NCI-H526 treated with DMSO at 0.1 percent for 48 hours (cell line): ENCODE data around the gene PDE4D.

Experiments
- DNase-seq: peaks from one replicate; lab custom pipeline; 2025; lab: John Stamatoyannopoulos, UW

PDE4D gene

GRCh38 chr5:59548807-59549357 lies 344.6 kb downstream of the PDE4D start:
- DNase-seq = no peak

DNA sequence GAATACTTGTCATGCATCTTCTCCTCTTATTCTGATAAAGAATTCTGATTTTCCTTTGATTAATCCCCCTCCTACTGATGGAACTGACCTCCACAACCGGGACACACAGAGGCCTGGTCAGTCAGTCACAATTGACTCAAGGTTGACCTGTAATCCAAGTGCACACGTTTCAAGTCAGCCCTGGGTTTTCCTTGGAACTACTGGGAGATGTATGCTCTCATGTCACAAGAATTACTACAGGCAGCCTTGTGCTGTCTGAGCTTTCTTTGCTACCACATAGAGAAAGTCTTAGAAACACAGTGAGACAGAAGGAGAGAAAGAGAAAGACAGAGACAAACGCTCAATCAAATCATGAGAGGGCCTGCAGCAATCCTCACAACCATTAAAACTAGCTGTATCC lies 345.8 kb downstream of the PDE4D start:
- DNase-seq = no peak

GRCh38 chr5:59544573-59544972 lies 349.0 kb downstream of the PDE4D start:
- DNase-seq = no peak

DNA sequence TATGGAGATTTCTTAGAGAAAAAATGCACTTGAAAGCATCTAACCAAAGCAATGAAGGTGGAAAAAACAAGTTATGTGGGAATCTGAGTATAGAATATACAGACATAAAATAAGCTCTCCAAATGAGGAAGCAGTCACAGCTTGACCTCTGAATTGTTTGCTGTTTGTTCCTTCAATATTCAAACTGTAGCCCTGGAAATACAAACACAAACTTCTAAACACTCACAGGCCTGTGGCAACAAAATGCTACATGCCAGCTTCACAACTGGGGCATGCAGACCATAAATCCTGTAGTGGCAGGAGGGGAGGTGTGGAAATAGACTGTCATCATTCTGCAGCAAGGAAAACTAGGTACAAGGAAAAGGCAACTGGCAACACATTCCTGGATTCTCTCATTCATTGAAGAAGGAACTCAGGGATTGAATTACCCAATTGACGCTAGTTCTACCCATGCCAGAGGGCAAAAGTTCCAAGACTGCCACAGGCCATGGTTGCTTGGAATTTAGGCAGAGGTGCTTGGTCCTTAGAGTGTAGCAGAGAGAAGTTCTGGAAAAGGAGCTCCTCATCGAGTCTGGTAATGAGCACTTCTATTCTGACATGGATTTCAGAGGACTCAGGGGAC lies 349.6 kb downstream of the PDE4D start:
- DNase-seq = no peak

- DNase-seq = no peak
These were observed 350.4 kb downstream of the PDE4D start for GRCh38 chr5:59542851-59543820.

DNA sequence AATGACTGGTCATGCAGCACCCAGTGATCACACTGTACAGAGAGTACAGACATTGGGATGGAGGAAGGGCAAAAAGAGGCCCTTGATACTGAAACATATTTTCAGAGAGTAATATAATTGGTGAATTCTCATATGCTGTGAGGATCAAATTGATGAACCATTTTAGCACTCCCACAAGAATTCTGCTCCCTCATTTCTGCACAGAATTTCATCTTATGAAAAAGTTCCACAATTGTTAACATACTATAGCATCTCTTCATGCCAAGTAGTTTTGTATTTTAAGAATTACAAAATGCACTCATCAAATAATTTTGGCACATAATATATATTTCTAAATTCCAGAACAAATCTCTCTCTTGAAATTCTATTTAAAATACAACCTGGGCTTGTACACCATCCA lies 351.2 kb downstream of the PDE4D start:
- DNase-seq = no peak

GRCh38 chr5:59540366-59540765 lies 353.2 kb downstream of the PDE4D start:
- DNase-seq = no peak

- no peak for DNase-seq
These were observed 354.8 kb downstream of the PDE4D start for GRCh38 chr5:59538750-59539121.

DNA sequence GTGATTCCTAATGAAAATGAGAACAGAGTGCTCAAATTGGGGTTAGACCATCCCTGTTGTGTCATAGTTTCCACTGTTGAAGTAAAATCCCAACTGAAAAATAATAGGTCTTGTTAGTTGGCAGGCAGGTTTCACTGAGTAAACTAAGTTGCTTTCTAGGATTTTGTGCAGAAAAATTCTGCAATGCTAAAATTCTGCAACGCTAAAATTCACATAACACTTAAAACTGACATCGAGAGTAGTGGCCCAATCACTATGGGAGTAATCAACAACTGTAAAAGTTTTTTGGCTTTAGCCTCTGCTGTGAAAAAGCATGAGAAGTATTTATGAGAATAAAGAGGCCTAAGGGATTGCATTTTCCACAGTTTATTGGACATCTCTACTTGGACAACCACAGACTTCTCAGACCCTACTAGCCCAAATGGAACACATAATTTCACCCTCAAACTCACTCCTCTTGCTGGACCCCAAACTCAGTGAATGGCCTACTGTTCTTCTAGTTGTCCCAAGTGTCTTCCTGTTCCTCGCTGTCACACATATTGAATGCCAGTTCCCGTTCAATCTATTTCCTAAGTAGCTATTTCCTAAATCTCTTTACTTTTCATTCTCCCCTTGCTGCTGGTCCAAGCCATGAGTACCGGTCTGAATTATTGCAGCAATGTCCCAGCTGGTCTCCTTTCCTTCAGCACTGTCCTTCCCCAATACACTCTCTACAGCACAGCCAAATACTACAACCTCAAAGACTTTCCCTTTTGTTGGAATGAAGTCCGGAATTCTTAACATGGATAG lies 355.4 kb downstream of the PDE4D start:
- DNase-seq = no peak

- no peak for DNase-seq
These were observed 356.7 kb downstream of the PDE4D start for GRCh38 chr5:59536875-59537274.

- DNase-seq = no peak
These were observed 358.0 kb downstream of the PDE4D start for GRCh38 chr5:59535561-59535960.

- DNase-seq = no peak
These were observed 359.8 kb downstream of the PDE4D start for GRCh38 chr5:59533730-59534108.

GRCh38 chr5:59532979-59533729 lies 360.4 kb downstream of the PDE4D start:
- no peak for DNase-seq

DNA sequence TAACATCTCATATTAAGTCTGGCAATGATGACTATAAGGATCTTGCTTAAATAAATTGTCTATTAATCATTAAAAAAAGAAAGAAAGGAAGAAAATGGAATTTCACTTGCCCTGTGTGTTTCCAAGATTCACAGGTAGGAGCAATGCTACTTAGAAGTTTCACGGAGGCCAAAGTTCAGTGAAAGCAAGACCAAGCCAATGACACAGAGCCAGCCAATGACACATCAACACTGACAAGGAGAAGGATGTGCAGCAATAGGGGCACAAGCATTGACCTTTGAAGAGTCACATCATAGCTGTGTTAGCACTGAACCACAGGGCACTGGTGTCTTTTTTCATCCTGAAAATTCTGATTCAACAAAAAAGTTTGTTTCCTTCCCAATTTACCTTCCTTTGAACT lies 364.3 kb downstream of the PDE4D start:
- DNase-seq = no peak

GRCh38 chr5:59528202-59528862 lies 365.2 kb downstream of the PDE4D start:
- no peak for DNase-seq

GRCh38 chr5:59525957-59526356 lies 367.6 kb downstream of the PDE4D start:
- no peak for DNase-seq

DNA sequence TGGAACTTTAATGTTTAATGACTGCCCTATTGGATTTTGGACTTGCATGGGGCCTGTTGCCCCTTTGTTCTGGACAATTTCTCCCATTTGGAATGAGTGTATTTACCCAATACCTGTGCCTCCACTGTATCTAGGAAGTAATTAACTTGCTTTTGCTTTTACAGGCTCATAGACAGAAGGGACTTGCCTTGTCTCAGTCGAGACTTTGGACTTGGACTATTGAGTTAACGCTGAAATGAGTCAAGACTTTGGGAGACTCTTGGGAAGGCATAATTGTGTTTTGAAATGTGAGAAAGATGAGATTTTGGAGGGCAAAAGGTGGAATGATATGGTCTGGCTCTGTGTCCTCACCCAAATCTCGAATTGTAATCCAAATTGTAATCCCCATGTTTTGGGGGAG lies 368.2 kb downstream of the PDE4D start:
- no peak for DNase-seq

- no peak for DNase-seq
These were observed 371.2 kb downstream of the PDE4D start for GRCh38 chr5:59522201-59522831.

GRCh38 chr5:59521476-59521875 lies 372.1 kb downstream of the PDE4D start:
- DNase-seq = no peak

DNA sequence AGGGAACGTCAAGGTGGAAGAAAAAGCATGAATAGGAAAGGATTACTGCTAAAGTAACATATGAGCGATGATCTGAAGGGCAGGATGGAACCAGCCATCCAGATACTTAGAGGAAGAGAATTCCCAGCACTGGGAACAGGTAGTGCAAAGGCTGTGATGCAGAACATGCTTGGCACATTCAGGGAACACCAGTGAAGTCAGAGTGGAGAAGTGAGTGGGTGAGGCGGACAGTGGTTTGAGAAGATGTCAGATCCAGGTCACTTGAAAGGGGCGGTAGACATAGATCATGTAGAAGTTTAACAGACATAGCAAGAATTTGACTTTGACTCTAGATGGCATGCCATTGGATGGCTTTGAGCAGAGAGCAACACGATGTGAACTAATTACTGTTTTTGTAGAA lies 374.2 kb downstream of the PDE4D start:
- no peak for DNase-seq
